ENCODE measurements around the gene TNS3. TPM values are rescaled to one million over a fixed set of nuclear protein-coding genes. Genes with fewer than 3 reads are reported as not detected.

The TNS3 gene
- total and polyA plus RNA-seq, 9 of the 15 experiments (the other 6 are each of a cell fraction or from before 2014, with no cell fraction given): 0.20 TPM; not detected in 8

DNA sequence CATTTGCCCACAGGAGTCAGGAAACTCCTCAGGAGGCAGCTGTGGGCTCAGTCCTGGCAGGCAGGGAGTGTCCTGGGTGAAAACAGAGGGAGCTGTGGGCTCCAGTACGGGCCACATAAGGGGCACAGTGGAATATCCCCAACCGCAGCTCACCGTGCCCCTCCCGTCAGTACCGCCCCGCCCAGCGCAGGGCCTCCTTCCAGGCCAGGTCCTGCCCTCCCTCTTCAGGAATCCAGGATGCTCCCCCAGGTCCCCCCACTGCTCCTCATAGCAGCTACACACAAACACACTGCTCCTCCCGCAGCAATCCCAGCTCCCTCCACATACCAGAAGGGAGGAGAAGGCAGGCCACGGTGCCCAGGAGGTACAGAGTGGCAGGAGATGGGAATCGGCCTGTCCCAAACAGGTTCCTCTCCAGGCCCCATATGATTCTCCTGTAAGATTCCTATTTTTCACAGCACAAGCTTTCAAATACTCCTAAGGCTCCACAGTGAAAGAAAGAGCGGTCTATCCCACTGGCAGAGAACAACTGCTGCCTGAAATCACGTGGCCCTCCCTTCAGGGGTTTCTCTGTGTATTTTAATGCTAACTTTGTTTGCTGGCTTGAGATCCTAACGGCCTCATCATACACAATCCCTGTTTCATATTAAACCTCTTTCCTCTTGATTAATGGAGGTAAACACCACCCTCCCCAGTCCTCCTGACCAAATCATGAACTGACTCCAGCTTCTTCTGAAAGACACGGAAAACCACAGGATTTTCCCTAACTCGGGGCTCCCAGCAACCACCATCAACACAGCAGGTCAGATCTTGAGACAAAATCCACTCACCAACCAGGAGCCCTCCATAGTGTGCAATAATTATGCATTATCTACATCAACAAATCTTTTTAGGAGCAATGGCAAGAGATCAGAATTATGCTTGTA lies 178.7 kb downstream of the TNS3 start:
- H3K9me3 ChIP-seq (replicated peaks; ENCODE audit: control insufficient read depth, insufficient read depth, low read depth, low read length): no peaks in the 10 kb centered on the region
- in situ Hi-C loops (cut with MboI): no loop called here
- intact Hi-C loops (cut with micrococcal nuclease): no loop called here
- ChIA-PET POLR2A (interaction anchor here (0.6 to 0.8 kb wide), 2 partner anchors 16 to 69 kb away, joined by 3 read pairs; no protein-coding TSS in a partner anchor), CTCF (ENCODE audit: low intra/inter-chr PET ratio) (no interaction called here)
- H3K4me1 ChIP-seq (replicated peaks in 1 of 2; ENCODE audit: control insufficient read depth in 2 of 2, insufficient read depth in 2 of 2, low read length in 2 of 2): peaks cover 0 to 9% of the 10 kb centered on the region in 2 experiments; a peak in 2 of 5 replicates
- H3K4me3 ChIP-seq: no peak overlapping the region
- 3% methylated on average over 14 of the region's 15 CpGs for WGBS (ENCODE audit: insufficient coverage, low coverage, missing lambda C conversion rate)
- FAIRE-seq (no peak), DNase-seq (ENCODE audit: extremely low read depth in 1 of 4, low spot score in 3 of 4) (no peak), ATAC-seq (no peak)
- H4K20me1 ChIP-seq (replicated peaks; ENCODE audit: control insufficient read depth, insufficient read depth, low read length): no peaks in the 10 kb centered on the region
- TF ChIP-seq MYBL2 (IDR thresholded peaks at IDR 0.05; ENCODE audit: low read depth): no peak
- no peak for TF ChIP-seq MYBL2 (CRISPR knock-in tag; IDR thresholded peaks at IDR 0.05; ENCODE audit: borderline replicate concordance)
- TF ChIP-seq ARHGAP35 (IDR thresholded peaks at IDR 0.05; ENCODE audit: partially characterized antibody): no peak
- TF ChIP-seq, protein P1, sequence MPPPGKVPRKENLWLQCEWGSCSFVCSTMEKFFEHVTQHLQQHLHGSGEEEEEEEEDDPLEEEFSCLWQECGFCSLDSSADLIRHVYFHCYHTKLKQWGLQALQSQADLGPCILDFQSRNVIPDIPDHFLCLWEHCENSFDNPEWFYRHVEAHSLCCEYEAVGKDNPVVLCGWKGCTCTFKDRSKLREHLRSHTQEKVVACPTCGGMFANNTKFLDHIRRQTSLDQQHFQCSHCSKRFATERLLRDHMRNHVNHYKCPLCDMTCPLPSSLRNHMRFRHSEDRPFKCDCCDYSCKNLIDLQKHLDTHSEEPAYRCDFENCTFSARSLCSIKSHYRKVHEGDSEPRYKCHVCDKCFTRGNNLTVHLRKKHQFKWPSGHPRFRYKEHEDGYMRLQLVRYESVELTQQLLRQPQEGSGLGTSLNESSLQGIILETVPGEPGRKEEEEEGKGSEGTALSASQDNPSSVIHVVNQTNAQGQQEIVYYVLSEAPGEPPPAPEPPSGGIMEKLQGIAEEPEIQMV (tag; conservative IDR thresholded peaks at IDR 0.05; ENCODE audit: low read depth): no peak
- TF ChIP-seq NONO (IDR thresholded peaks at IDR 0.05; ENCODE audit: low read depth in 2 of 2, low read length in 1 of 2): no peak
- no peak for TF ChIP-seq TRIM28 (IDR thresholded peaks at IDR 0.05)
- TF ChIP-seq RBM17 (IDR thresholded peaks at IDR 0.05; ENCODE audit: borderline replicate concordance, low read depth, low read length): no peak
- no peak for TF ChIP-seq ETV1 (tag; conservative IDR thresholded peaks at IDR 0.05; ENCODE audit: low read depth)
- no peak for TF ChIP-seq MIER1 (IDR thresholded peaks at IDR 0.05; ENCODE audit: low read depth)
- TF ChIP-seq, protein P2, sequence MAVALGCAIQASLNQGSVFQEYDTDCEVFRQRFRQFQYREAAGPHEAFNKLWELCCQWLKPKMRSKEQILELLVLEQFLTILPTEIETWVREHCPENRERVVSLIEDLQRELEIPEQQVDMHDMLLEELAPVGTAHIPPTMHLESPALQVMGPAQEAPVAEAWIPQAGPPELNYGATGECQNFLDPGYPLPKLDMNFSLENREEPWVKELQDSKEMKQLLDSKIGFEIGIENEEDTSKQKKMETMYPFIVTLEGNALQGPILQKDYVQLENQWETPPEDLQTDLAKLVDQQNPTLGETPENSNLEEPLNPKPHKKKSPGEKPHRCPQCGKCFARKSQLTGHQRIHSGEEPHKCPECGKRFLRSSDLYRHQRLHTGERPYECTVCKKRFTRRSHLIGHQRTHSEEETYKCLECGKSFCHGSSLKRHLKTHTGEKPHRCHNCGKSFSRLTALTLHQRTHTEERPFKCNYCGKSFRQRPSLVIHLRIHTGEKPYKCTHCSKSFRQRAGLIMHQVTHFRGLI (CRISPR knock-in tag; IDR thresholded peaks at IDR 0.05): no peak
- TF ChIP-seq ZNF197 (CRISPR knock-in tag; IDR thresholded peaks at IDR 0.05; ENCODE audit: low read depth): no peak
- no peak for TF ChIP-seq TAF7 (tag; IDR thresholded peaks at IDR 0.05)
- no peak for TF ChIP-seq THRAP3 (IDR thresholded peaks at IDR 0.05; ENCODE audit: borderline replicate concordance)
- H3K36me3 ChIP-seq (ENCODE audit: control insufficient read depth, insufficient read depth, low read length): no peaks in the 10 kb centered on the region
- no peaks in the 10 kb centered on the region for H3K9me1 ChIP-seq (ENCODE audit: control insufficient read depth, insufficient read depth, low read length)
- no peak overlapping the region for H2AFZ ChIP-seq (ENCODE audit: low read depth, low read length)
- no peak overlapping the region for H3K4me2 ChIP-seq (ENCODE audit: insufficient read depth, low read length)
- no peak overlapping the region for H3K9ac ChIP-seq (ENCODE audit: insufficient read depth in 1 of 2, low read depth in 2 of 2, low read length in 2 of 2)
- no TSS peak for BruUV-seq (replicated peaks)
- no peaks in the 10 kb centered on the region for H3K79me2 ChIP-seq (ENCODE audit: control insufficient read depth, insufficient read depth, low read length)
- peaks cover 16 to 52% of the 10 kb centered on the region in 2 experiments; a peak in 4 of 5 replicates for H3K27me3 ChIP-seq (ENCODE audit: control insufficient read depth in 2 of 2, insufficient read depth in 2 of 2, low read length in 2 of 2)
- no peak overlapping the region for H3K27ac ChIP-seq (ENCODE audit: extremely low read depth, low read depth, low read length)
